Body of pancreas (tissue), 4 donors: Measurements from ENCODE around the gene HOMER2. TPM values are rescaled to one million over a fixed set of nuclear protein-coding genes. Genes with fewer than 3 reads are reported as not detected.
"Not testable (repeated sequence)": the region's sequence is repeated elsewhere in the genome, so short reads cannot be mapped to it uniquely, and the experiment has no call there.

Experiments used
- ATAC-seq: fragments of 150-250 bp; one replicate; pipeline ENCODE4 v1.9.1; 2016
- DNase-seq, 4 donors: peaks; one replicate each; pipeline ENCODE4 v3.0.0-alpha.2; 2019
- H3K27ac ChIP-seq, 4 donors: fragments of 200-600 bp; sonication (generic); 1 replicate in 3 of 4; 2 replicates in 1 of 4; pipeline versions ENCODE4 v1.5.1 to v1.6.1; 2016 to 2019; ENCODE audit warnings: mild to moderate bottlenecking in 1 of 4, mixed read lengths in 1 of 4, moderate library complexity in 1 of 4
- H3K27me3 ChIP-seq, 2 donors: fragments of 200-600 bp; sonication (generic); one replicate each; pipeline ENCODE4 v1.6.0; 2016; ENCODE audit warnings: mild to moderate bottlenecking in 1 of 2
- H3K36me3 ChIP-seq, 2 donors: fragments of 200-600 bp; sonication (generic); replicated peaks in 1 of 2; 2 replicates each; pipeline ENCODE4 v1.5.1; 2016; ENCODE audit warnings: low read depth in 2 of 2; ENCODE audit not compliant: insufficient read depth in 1 of 2
- H3K4me1 ChIP-seq: fragments of 200-600 bp; sonication (generic); one replicate; pipeline ENCODE4 v1.6.0; 2016
- H3K4me3 ChIP-seq, 2 donors: fragments of 200-600 bp; sonication (generic); 1 replicate in 1 of 2; 2 replicates in 1 of 2; pipeline ENCODE4 v1.5.1; 2016 to 2019
- H3K9me3 ChIP-seq, 3 donors: fragments of 200-600 bp; sonication (generic); 1 replicate in 2 of 3; 2 replicates in 1 of 3; pipeline ENCODE4 v1.5.1; 2016
- CTCF ChIP-seq, 7 experiments: fragments of 450-650 bp in 4 of 7; fragments of 200-600 bp in 3 of 7; sonication (generic) in 3 of 7; IDR thresholded peaks; one replicate each; pipeline ENCODE4 v1.5.1; 2016 to 2019; ENCODE audit warnings: antibody characterized with exemption in 7 of 7
- POLR2A ChIP-seq, 3 donors: fragments of 450-650 bp; IDR thresholded peaks; one replicate each; pipeline ENCODE4 v1.6.1; 2016; ENCODE audit warnings: antibody characterized with exemption in 3 of 3, mild to moderate bottlenecking in 2 of 3
- WGBS, 2 donors: methylation state at CpG; one replicate each; pipeline ENCODE4 v1.1.5; 2017; 5-methylcytosine and 5-hydroxymethylcytosine counted together
- intact Hi-C: fragments of 100-400 bp; cut with DNase I; formaldehyde crosslinking; loops from one replicate; pipeline ENCODE4 v1.15.1; 2023
- total RNA-seq, 2 donors: library from RNA; depleted of rRNA; stranded (reverse); fragments of >200 nt; gene quantifications; one replicate each; pipeline ENCODE4 v1.1.0, GENCODE V29; 2016

The HOMER2 gene
- total RNA-seq, 2 donors from 2014 or later = 331 to 469 TPM

GRCh38 chr15:82942691-82943090 lies 9.8 kb downstream of the HOMER2 start:
- Histone ChIP-seq H3K4me3 (no peak overlapping the region), H3K27ac (peak overlapping the region; percentile 80 to 86 (median 84)), H3K27me3 (no peaks in the 10 kb centered on the region), H3K4me1 (peaks cover 98% of the 10 kb centered on the region), H3K36me3 (no peaks in the 10 kb centered on the region), H3K9me3 (no peaks in the 10 kb centered on the region)
- DNase-seq (peak; percentile 93 to 97 (median 96)), ATAC-seq (peak; percentile 97)
- intact Hi-C loops = no loop called here
- TF ChIP-seq CTCF (IDR thresholded peaks at IDR 0.05) = no peak
- peak in 2 of 3 donors; percentile 52 for TF ChIP-seq POLR2A (IDR thresholded peaks at IDR 0.05)
- WGBS, 2 donors = 20 to 33% methylated on average over 8 of the region's 8 CpGs

- H3K4me3 ChIP-seq, H3K27me3 ChIP-seq, intact Hi-C loops, ATAC-seq, H3K9me3 ChIP-seq, DNase-seq, H3K36me3 ChIP-seq: not testable (repeated sequence)
- WGBS, 2 donors = 76 to 88% methylated on average over 6 of the region's 6 CpGs
- Histone ChIP-seq H3K4me1 (peaks cover 98% of the 10 kb centered on the region), H3K27ac (peak overlapping the region in 2 of 4 donors; percentile 5 to 93)
Measured at GRCh38 chr15:82939678-82940077, 12.8 kb downstream of the HOMER2 start.

- peaks cover 98% of the 10 kb centered on the region for H3K4me1 ChIP-seq
- H3K4me3 ChIP-seq = no peak overlapping the region
- peak overlapping the region; percentile 56 to 93 (median 79) for H3K27ac ChIP-seq
- TF ChIP-seq CTCF (IDR thresholded peaks at IDR 0.05) (peak in 1 of 7 experiments; percentile 3), POLR2A (IDR thresholded peaks at IDR 0.05) (no peak)
- no peaks in the 10 kb centered on the region for H3K27me3 ChIP-seq
- DNase-seq (peak in 3 of 4 donors; percentile 54 to 66 (median 59)), ATAC-seq (no peak)
- intact Hi-C loops = no loop called here
- H3K9me3 ChIP-seq = no peaks in the 10 kb centered on the region
- 14 to 33% methylated on average over 5 of the region's 5 CpGs for WGBS, 2 donors
- no peaks in the 10 kb centered on the region for H3K36me3 ChIP-seq
Measured at GRCh38 chr15:82937712-82938058, 14.8 kb downstream of the HOMER2 start.

- Histone ChIP-seq H3K4me3 (no peak overlapping the region), H3K27ac (peak overlapping the region; percentile 56 to 93 (median 79)), H3K27me3 (no peaks in the 10 kb centered on the region), H3K36me3 (no peaks in the 10 kb centered on the region), H3K4me1 (peaks cover 98% of the 10 kb centered on the region), H3K9me3 (no peaks in the 10 kb centered on the region)
- intact Hi-C loops = no loop called here
- ATAC-seq (peak; percentile 41), DNase-seq (peak in 1 of 4 donors; percentile 34)
- 29 to 46% methylated on average over 4 of the region's 4 CpGs for WGBS, 2 donors
- no peak for TF ChIP-seq CTCF (IDR thresholded peaks at IDR 0.05)
- no peak for TF ChIP-seq POLR2A (IDR thresholded peaks at IDR 0.05)
Measured at GRCh38 chr15:82936966-82937711, 15.4 kb downstream of the HOMER2 start.

GRCh38 chr15:82935382-82935781 lies 17.1 kb downstream of the HOMER2 start:
- intact Hi-C loops = no loop called here
- H3K4me1 ChIP-seq = peaks cover 97% of the 10 kb centered on the region
- H3K27me3 ChIP-seq = no peaks in the 10 kb centered on the region
- H3K27ac ChIP-seq = peak overlapping the region; percentile 44 to 93 (median 79)
- ATAC-seq (no peak), DNase-seq (no peak)
- TF ChIP-seq CTCF (IDR thresholded peaks at IDR 0.05) = no peak
- TF ChIP-seq POLR2A (IDR thresholded peaks at IDR 0.05) = no peak
- no peaks in the 10 kb centered on the region for H3K9me3 ChIP-seq
- no peaks in the 10 kb centered on the region for H3K36me3 ChIP-seq
- WGBS, 2 donors = 27 to 33% methylated on average over 1 of the region's 1 CpG
- H3K4me3 ChIP-seq = no peak overlapping the region
